HFF-Myc (cell line): ENCODE results near the gene CPEB2.

ENCODE experiments used
- DNase-seq: peaks from one replicate; pipeline ENCODE4 v3.0.0-alpha.2; 2011; ENCODE audit warnings: low read depth; ENCODE audit errors: extremely low read depth
- H3K4me3 ChIP-seq: replicated peaks from 2 replicates; pipeline ENCODE4 v1.5.1; 2011; ENCODE audit warnings: low read depth, mild to moderate bottlenecking, control low read depth, low read length
- TF ChIP-seq, protein P1 (sequence below): IDR thresholded peaks from 2 replicates; pipeline ENCODE4 v1.5.1; 2012; ENCODE audit warnings: mild to moderate bottlenecking, low read depth, low read length, control low read depth; ENCODE audit errors: missing control alignments

The CPEB2 gene

DNA sequence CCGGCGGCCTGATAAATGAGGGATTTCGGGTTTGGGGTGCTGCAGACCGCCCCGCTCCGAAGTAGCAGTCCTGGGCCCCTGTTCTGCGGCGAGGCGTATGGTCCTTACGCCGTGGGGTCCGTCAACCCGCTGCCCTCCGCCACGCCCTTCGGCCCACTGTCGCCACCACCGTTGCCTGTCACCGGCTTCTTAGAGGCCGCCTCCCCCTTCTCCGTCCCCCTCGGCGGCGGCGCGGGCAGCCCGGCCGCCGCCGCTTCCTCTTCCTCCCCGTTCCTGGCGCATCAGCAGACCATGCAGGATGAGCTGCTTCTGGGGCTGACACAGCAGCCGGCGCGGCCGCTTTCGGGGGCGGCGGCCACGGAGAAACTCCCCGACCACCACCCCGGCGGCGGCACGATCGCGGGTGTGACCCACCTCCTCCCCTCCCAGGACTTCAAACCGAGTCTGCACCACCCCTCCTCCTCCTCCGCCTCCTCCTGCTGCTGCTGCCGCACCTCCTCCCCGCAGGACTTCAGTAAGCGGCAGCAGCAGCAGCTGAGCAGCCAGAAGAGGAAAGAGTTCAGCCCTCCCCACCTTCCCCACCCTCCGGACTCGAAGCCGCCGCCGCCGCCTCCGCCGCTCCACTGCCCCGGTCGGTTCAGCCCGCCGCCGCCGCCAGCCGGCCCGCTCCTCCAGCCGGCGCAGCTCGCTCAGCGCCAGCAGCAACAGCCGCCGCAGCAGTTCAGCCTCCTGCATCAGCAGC is 549 bp downstream of the CPEB2 start:
- no peak for DNase-seq
- TF ChIP-seq, protein P1, sequence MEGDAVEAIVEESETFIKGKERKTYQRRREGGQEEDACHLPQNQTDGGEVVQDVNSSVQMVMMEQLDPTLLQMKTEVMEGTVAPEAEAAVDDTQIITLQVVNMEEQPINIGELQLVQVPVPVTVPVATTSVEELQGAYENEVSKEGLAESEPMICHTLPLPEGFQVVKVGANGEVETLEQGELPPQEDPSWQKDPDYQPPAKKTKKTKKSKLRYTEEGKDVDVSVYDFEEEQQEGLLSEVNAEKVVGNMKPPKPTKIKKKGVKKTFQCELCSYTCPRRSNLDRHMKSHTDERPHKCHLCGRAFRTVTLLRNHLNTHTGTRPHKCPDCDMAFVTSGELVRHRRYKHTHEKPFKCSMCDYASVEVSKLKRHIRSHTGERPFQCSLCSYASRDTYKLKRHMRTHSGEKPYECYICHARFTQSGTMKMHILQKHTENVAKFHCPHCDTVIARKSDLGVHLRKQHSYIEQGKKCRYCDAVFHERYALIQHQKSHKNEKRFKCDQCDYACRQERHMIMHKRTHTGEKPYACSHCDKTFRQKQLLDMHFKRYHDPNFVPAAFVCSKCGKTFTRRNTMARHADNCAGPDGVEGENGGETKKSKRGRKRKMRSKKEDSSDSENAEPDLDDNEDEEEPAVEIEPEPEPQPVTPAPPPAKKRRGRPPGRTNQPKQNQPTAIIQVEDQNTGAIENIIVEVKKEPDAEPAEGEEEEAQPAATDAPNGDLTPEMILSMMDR: no peak
- H3K4me3 ChIP-seq: peak overlapping the region; percentile 72

DNA sequence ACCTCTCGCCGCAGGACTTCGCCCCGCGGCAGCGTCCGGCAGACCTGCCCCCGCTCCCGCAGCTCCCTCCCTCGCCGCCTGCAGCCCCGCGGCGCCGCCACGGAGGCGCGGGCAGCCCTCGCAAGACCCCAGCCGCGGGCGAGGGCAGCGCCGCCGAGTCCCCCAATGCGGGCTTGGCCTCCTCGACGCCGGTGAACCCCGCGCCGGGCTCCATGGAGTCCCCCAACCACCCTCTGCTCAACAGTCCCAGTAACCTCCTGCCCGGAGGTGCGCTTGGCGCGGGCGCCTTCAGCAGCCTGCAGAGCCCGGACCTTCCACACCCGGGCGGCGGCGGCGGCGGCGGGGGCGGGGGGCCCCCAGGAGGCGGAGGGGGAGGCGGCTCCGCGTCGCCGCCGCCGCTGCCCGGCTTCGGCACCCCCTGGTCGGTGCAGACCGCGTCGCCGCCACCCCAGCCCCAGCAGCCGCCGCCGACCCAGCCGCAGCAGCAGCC is 1.2 kb downstream of the CPEB2 start:
- peak overlapping the region; percentile 72 for H3K4me3 ChIP-seq
- no peak for DNase-seq
- TF ChIP-seq, protein P1: no peak

- H3K4me3 ChIP-seq: peak overlapping the region; percentile 59
- no peak for DNase-seq
- TF ChIP-seq, protein P1: no peak
These were observed 1.8 kb downstream of the CPEB2 start for GRCh38 chr4:15003891-15004738.

DNA sequence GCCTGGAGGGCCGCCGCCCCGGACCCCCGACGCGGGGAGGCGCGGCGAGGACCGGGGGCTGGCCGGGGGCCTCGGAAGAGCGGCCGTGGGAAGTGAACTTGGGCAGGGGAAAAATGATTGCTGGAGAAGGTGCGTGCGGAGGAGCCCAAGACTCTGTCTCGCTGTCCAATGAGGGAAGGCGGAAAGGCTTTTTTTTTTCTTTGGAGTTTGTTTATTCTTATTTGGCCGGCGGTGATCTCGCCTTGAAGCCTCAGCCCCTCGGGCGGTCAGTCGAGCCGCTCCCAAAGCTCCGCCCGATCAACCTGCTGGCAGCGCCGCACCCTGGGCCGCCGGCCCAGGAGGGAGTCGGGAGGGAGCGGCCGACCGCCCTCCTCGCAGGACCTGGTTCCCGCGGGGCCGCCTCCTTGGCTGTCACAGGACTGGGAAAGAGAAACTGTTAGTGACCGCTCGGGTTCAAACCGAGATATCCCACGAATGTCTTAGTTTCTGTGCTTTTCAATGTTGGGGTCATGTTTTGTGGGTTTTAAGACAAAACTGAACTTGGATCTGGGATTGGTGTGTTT is 2.5 kb downstream of the CPEB2 start:
- TF ChIP-seq, protein P1: no peak
- peak overlapping the region; percentile 59 for H3K4me3 ChIP-seq
- DNase-seq: no peak

- DNase-seq: no peak
- peak overlapping the region; percentile 59 for H3K4me3 ChIP-seq
- TF ChIP-seq, protein P1: no peak
These were observed 3.3 kb downstream of the CPEB2 start for GRCh38 chr4:15005474-15006115.

- no peak for DNase-seq
- no peak overlapping the region for H3K4me3 ChIP-seq
These were observed 4.2 kb downstream of the CPEB2 start for GRCh38 chr4:15006416-15007024.

More at GRCh38 chr4:15006416-15007024, 4.2 kb downstream of the CPEB2 start:
- TF ChIP-seq, protein P1: no peak
